Putamen (tissue), 1 donor: ENCODE measurements around the gene SMARCD3.

ENCODE experiments used
- DNase-seq: peaks from one replicate; pipeline ENCODE4 v3.0.0-alpha.2; 2016; ENCODE audit warnings: low spot score

The SMARCD3 gene

GRCh38 chr7:151249034-151249731, 689 bp upstream of the SMARCD3 start:
- DNase-seq, result no peak

- no peak for DNase-seq
Observed at GRCh38 chr7:151247611-151248345, 716 bp downstream of the SMARCD3 start.

- no peak for DNase-seq
Observed at GRCh38 chr7:151246851-151247580, 1.5 kb downstream of the SMARCD3 start.

- no peak for DNase-seq
Observed at GRCh38 chr7:151246102-151246850, 2.2 kb downstream of the SMARCD3 start.

- DNase-seq, result no peak
Observed at GRCh38 chr7:151245360-151246101, 3.0 kb downstream of the SMARCD3 start.

GRCh38 chr7:151244841-151245346, 3.6 kb downstream of the SMARCD3 start:
- DNase-seq, result no peak

- no peak for DNase-seq
Observed at GRCh38 chr7:151244196-151244840, 4.2 kb downstream of the SMARCD3 start.

GRCh38 chr7:151243408-151244195, 4.9 kb downstream of the SMARCD3 start:
- no peak for DNase-seq

- no peak for DNase-seq
Observed at GRCh38 chr7:151243045-151243349, 5.5 kb downstream of the SMARCD3 start.

- DNase-seq, result no peak
Observed at GRCh38 chr7:151242159-151243044, 6.1 kb downstream of the SMARCD3 start.

GRCh38 chr7:151241755-151242096, 6.8 kb downstream of the SMARCD3 start:
- no peak for DNase-seq

GRCh38 chr7:151240942-151241754, 7.3 kb downstream of the SMARCD3 start:
- no peak for DNase-seq

GRCh38 chr7:151240536-151240935, 8.0 kb downstream of the SMARCD3 start:
- no peak for DNase-seq

GRCh38 chr7:151239837-151240459, 8.5 kb downstream of the SMARCD3 start:
- DNase-seq, result no peak

GRCh38 chr7:151238924-151239836, 9.3 kb downstream of the SMARCD3 start:
- no peak for DNase-seq

- no peak for DNase-seq
Observed at GRCh38 chr7:151238190-151238810, 10.2 kb downstream of the SMARCD3 start.
